ENCODE results near the gene TBRG4.
"Not testable (repeated sequence)": the region's sequence is repeated elsewhere in the genome, so short reads cannot be mapped to it uniquely, and the experiment has no call there.

The TBRG4 gene

DNA sequence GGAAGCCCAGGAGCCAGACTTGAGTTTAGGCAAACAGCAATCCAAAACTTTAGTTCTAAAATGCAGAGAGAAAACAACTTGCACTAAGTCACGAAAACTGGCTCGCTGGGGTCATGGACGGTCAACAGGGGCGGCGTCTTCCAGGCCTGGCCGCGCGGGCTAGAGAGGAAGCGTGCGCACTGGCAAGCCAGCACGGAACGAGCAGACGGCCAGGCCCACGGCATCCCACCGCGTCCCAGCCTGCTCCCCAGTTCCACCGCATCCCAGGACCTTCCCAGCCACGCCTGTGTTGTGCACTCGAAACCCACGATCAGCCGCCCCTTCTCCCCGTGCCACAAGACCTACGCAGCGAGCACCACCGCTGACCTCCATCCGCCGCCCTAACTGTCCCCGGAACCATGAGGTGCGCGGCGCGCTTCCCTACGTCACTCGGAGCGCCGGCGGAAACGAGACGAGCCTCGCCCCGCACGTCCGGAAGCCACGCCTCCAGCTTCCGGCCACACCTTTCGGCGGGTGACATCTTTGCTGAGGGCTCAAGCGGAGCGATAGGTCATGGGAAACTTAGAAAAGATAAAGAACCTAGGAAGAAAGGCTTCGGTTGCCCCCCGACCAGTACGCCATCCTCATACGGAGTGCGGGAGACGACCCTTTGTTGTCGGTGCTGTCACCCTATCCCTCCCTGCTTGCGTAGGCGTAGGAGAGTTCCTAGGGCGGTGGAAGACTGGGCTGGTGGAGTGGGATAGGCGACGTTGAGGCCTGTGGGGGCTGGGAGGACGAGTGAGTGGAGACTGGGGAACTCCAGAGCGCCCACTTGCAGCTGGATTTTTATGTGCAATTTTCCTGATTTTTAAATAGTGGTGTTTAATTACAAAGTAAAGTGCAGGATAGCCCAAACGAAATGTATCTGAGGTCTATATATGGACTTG lies at the start of gene TBRG4:
Gene TBRG4 (minus strand): TSS at position 400 of the 926 bp plus-strand sequence. CDS start 2,460 bp downstream, outside the sequence.
- DNase-seq (ENCODE audit: low spot score) = peak; percentile 95

DNA sequence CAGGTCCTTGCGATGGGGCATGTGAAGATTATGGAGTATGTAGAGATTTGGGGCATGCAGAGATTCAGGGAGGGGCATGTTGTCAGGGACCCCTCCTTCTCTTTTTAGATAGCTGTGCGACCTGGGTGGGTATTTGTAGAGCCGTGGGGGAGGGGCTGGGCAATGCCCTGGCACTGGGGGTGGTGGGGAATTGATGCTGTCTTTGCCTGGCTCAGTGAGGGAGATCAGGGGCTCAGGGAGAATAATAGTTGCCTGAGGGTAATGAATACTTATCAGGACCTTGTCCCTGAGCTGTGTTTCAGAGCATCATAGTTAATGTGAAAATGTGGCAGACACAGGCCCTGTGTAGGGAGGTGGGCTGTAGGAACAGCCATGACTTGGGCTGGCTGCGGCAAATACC lies 49.6 kb upstream of the TBRG4 start:
- no peak for DNase-seq (ENCODE audit: low spot score)

DNA sequence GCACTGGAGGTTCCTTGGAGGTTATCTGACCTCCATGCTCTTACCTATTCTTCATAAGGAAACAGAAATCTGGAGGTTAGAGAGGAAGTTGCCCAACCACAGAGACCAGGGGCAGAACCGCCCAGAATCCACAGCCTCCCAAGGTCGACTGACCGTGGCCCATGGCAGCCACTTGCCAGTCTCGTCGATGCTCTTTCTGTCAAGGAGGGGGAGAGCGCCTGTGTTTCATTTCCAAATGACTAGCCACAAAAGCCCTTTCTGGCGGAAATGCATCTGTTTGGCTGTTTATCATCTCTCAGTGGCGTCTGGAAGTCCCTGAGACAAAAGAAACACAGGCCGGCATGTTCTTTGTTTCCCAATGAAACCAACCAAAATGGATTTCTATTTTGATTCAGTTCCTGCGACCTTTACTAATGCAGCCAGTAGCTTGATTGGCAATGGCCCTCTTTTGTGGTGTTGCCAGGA lies 49.0 kb upstream of the TBRG4 start:
- DNase-seq (ENCODE audit: low spot score) = no peak

DNA sequence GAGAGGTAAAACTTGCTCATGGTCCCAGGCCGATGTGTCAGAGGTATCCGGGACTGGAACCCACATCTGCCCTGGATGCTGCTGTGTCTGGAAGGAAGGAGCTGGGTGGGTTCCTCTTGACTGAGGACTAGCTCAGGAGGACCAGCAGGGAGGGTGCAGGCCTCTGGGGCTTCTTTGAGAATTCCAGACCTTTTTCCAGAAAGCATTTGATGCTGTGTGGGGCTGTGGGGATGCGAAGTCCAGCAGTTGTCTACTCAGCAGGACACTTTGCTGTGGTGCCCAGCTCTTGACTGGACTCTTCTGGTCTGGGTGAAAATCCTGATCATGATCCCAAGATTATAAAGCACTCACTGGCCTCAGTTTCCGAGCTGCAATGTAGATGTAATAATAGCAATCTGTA lies 47.8 kb upstream of the TBRG4 start:
- no peak for DNase-seq (ENCODE audit: low spot score)

DNA sequence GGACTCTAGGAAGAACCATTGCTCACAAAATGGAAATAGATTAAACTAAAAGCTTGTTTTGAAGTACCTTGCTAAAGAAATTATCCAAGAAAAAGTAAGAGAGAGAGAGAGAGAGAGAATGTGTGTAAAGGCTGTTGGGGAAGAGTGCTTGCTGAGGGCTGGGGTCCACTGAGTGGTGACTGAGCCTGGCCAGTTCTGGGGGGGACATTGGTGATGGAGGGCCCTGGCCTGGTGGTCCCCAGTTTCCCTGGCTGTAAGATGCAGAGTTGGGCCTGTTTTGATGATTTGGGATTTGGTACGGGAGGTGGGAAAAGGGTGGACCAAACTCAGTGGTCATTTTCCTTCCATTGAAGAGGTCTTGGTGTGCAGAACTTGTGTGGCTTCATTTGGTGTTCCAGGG lies 47.0 kb upstream of the TBRG4 start:
- DNase-seq (ENCODE audit: low spot score) = no peak

DNA sequence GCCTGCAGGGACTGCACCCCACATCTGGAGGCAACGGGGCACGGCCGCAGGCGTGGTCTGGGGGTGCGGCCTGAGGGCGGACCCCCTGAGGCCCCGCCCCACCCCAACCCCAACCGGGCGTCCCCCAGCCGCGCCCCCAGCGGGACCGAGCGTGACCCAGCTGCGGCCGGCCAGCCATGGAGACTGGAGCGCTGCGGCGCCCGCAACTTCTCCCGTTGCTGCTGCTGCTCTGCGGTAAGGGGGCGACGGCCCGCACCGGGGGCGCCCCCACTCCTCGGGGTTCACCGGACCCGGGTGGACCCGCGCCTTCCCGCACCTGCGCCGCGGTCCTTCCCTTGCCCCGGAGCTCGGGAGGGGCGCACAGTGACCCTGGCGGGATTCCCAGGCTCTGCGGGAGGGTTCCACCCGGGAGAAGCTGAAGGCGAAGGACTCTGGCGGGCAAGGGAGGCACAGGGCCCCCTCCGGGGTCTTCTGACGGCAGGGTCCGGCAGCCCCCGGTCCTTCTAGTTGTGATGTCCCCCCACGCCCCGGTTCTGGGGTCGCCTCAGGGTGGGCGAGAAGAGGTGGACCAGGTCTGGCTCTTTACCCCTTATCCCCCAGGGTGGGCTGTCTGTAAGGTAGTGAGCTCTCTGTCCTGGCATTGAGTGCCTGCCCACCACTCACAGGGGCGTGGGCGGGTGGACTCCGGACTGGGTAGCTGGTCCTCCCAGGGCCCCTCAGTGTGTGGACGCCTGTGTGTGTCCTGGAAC lies 46.3 kb upstream of the TBRG4 start, which contains the start of gene RAMP3:
Gene RAMP3 (plus strand): TSS at position 139 of the 749 bp plus-strand sequence. CDS start 38 bp downstream, at position 177.
- DNase-seq (ENCODE audit: low spot score) = no peak

DNA sequence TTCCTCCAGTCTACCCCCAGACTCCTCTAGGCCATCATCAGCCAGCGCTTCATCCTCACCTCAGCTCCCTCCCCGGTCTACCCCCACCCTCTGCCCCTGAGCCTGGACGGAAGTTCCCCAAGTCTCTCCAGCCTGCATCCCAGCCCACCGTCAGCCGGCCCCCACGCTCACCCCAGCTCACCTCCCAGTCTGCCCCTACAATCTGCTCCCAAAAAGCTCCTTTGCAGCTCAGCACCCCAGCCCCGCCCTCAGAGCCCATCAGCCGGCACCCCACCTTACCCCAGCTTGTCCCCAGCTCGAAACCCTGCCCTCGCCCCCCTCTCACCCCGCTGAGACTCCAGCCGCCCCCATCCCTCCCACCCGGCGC lies 45.8 kb upstream of the TBRG4 start:
- DNase-seq (ENCODE audit: low spot score) = no peak

DNA sequence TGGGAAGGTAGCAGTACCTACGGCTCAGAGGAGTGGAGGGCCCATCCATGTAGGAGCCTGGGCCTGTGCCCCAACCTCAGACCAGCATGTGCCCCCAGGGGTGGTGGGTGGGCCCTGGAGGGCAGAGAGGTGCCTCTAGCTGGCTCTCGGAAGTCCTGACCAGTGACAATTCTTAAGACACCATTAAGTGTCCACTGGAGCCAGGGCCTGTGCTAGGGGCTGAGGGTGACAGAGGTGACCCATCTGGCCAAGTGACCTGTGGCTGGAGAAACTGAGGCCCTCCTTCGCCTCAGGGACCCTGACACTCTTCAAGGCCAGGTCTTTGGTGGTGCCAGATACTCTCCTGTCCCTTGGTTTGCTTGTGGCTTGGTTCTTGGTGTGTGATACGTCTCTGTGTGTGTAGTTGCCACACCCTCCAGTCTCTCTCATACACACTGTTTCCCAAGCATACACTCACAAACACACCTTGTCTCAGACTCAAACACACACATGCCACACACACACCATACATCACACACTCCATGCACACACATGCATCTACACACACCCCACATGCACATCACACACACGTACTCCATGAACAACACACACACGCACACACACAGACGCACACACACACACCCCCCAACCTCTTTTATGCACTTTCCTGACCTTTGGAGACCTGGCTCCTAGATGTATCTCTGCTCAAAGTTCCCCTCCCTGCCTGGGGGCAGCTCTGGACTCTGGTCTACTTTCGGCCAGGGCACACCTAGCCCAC lies 45.2 kb upstream of the TBRG4 start:
- no peak for DNase-seq (ENCODE audit: low spot score)

DNA sequence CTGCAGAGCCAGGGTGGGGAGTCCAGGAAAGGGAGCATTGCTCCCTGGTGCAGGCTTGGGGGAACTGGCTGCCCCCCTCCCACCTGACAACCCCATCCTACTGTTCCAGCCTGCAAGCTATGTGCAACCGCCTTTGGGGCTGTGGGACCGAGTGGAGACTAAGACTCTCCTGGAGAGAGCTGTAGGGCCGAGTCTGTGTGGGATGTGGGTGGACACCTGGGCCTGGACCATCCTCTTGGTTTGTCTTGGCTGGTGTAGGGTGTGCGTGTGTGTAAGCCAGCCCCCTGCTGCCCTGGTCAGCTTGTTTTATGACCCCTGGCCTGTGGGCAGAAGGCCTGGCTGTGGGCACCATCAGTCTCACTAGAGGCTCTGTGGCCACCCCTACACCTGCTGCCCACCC lies 44.4 kb upstream of the TBRG4 start:
- no peak for DNase-seq (ENCODE audit: low spot score)

DNA sequence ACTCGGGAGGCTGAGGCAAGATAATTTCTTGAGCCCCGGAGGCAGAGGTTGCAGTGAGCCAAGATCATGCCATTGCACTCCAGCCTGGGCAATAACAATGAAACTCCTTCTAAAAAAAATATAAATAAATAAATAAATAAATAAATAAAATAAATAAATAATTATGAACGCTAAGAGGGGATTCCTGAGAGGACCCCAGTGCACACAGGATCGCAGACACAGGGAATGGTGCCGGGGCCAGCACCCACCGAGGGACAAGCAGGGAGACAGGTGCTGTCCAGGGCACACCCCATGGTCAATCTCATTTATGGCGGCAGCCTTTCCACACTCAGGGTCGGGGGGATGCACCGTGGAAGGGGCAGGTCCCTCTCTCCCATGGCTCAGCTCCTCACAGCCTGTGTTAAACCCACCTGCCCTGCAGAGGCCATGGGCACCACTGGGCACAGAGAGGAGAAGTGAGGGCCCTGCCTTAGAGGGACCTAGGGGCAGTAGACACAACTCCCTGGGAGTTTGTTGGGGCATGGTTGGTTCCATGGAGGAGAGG lies 43.9 kb upstream of the TBRG4 start:
- DNase-seq (ENCODE audit: low spot score) = no peak

DNA sequence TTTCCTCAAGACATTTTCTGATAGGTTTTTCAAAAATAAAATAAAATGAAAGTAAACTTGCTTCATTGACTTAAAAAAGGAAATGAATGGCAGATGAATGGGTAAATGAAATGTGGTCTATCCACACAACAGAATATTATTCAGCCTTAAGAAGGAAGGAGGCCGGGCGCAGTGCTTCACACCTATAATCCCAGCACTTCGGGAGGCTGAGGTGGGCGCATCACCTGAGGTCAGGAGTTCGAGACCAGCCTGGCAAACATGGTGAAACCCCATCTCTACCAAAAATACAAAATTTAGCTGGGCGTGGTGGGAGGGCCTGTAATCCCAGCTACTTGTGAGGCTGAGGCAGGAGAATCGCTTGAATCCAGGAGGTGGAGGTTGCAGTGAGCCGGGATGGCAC lies 42.4 kb upstream of the TBRG4 start:
- not testable (repeated sequence) for DNase-seq (ENCODE audit: low spot score)

DNA sequence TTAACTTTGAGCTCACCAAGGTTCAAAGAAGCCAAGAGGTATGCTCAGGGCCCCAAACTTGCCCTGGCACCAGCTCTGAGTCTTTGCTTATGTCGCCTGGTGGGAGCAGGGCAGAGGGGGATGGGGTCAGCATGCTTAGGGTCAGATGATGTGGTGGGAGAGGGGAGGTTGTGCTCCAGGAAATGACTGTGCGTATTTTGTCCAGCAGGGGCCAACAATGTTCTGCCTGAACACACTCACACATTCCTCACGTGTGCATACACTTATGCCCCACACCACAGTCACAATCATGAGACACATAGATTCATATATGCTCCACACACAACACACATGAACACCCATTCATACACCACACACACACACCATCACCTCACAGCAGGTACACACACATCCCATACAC lies 41.7 kb upstream of the TBRG4 start:
- no peak for DNase-seq (ENCODE audit: low spot score)

DNA sequence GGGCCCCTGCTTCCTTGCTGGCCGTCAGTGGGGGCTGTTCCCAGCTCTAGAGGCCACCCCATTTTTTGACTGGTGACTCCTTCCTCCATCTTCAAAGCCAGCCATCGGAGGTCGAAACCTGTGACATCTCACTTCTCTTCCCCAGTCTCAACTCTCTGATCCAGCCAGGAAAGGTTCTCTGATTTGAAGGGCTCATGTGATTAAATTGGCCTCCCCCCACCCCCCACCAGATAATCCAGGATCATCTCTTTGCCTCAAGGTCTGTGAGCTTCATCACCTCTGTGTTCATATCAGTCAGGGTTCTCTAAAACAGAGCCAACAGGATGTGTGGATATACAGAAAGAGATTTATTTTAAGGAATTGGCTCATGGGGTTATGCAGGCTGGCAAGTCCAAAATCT lies 40.5 kb upstream of the TBRG4 start:
- no peak for DNase-seq (ENCODE audit: low spot score)

DNA sequence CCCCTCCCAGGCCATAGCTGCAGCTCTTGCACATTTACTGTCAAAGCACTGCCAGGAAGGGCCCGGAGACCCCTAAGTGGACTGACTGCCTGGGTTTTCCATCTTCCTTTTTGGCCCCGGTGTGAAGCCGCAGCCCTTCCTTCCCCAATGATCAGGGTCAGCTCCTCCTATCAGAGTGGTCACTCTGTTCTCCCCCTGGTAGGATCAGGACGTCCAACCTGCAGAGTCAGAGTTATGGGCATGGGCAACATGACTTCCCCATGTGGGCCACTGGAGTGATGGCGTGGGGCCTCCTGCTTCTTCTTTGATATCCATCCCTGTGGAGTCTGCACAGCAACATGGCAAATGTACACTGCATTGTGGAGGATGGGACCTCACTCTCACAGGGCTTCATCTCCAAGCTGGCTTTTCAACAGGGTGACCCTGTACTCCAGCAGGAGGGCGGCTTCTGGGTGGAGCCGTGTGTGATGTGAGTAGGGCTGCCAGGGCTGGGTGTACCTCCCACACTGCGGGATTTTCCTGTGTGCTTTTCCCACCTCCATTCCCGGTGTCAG lies 39.7 kb upstream of the TBRG4 start:
- DNase-seq (ENCODE audit: low spot score) = no peak

DNA sequence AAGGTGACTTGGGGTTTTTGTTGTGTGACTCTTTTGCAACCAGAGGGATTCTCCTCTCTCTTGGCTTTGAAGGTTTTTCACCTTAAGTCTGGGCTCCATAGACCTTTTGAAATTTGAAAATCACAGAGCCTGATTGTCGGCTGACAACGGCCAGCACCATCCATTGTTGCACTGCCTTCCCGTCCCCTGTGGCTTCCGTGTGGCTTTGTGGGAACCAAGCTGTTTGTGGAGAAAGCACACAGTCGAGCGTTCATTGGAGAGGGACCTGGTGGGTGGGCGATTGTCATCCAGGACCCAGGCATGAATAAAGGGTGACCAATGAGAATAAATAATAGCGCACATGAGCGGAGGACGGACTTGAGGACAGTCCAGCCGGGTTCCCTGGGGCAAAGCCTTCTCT lies 38.7 kb upstream of the TBRG4 start:
- DNase-seq (ENCODE audit: low spot score) = no peak

DNA sequence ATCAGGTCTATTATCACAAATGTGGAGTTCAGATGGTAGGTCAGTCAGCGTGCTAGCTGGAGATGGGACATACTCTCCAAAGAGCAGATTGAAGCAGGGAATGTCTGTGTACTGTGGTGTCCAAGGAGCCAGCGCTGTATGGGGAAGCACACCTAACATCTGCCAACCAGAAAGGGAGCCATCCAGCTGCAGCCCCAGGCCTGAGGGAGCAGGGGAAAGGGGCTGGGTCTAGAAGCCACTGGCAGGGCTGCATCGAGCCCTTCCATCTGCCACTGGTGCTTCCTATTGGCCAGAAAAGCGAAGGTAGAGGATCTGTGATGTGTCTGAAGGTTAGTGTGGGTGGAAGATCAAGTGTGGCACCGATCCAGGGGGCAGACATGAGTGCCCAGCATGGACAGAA lies 38.1 kb upstream of the TBRG4 start:
- DNase-seq (ENCODE audit: low spot score) = no peak

DNA sequence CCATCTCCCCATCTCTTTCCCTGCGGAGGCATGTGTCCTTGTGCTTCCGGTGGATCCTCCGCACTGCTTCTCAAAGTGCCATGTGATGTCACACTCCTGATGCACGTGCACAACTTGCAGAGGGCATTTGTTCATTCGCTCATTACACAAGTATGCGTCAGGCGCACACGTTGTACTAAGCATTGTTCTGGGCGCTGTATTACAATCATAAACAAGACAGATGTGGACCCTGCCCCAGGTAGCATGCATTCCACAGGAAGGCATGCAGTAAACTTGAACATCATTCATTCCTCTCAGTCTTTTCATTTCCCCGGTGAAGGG lies 37.1 kb upstream of the TBRG4 start:
- DNase-seq (ENCODE audit: low spot score) = no peak

DNA sequence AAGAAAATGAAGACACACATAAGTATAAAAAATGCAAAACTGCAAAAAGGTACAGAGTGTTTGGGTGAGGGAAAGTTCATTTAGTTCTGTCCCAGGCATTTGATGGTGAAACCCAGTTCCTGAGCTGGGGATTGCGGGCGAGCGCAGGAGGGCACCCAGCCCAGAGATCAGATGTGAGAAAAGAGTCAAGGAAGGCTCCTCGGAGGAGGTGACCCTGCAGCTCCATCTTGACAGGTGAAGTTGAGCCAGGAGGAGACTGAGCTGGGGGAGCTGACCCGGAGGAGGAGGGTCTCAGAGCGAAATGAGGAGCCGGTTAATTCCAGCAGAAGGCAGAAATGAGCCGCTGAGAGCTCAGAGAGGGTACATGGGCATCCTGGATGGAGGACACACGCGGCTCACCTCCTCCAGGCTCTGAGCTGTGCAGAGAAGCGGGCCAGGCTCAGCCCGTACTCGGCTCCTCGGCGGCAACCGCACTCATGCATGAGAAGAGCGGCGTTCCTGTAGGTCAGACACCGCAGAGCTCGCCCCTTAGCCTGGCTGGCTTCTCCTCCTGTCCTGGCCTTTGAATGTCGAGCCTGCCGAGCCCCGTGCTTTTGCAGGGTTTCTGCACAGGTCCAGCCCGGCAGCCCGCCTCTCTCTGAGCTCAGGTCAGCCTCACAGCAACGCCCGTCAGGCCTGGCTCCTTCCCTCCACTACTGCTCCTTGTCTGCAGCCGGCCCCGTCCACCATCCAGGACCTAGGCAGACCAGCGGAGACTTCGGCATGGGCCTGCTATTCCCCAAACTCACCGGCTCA lies 36.6 kb upstream of the TBRG4 start:
- DNase-seq (ENCODE audit: low spot score) = no peak

DNA sequence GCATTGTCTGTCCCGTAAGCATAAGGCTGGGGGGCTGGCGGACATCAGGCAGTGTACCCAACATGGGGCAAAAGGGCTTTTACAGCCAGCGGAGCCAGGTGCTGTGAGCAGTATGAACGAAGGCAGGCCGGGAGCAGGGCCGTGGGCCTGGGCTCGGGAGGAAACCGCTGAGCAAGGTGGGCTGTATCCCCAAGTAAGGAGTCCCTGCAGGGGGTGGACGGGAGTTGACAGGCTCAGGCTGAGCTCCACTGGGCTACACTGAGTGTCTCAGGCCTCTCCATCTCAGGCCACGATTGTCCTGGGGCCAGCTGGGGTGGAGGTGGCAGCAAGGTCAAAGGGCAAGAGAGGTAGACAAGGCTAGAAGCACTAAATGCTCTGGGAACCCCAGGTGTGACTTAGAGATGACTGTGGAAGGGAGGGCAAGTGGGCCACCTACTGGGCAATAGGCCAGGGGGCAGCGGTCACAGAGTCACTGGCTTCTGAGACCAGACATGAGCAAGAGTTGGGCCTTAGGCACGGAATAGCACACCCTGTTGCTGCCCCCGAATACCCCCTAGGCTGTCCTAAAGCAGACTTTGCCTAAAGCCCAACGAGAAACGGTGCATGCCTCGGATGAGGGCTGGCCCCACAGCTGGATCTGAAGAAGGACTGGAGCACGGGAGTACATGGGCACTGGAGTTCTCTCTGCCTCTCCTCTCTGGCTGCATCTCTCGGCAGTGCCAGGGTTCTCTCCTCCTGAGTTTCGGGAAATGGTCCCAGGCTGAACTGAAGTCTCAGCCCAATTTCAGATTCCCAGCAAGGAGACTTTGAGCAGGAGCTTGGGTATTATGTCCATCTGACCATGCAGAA lies 35.3 kb upstream of the TBRG4 start:
- no peak for DNase-seq (ENCODE audit: low spot score)

DNA sequence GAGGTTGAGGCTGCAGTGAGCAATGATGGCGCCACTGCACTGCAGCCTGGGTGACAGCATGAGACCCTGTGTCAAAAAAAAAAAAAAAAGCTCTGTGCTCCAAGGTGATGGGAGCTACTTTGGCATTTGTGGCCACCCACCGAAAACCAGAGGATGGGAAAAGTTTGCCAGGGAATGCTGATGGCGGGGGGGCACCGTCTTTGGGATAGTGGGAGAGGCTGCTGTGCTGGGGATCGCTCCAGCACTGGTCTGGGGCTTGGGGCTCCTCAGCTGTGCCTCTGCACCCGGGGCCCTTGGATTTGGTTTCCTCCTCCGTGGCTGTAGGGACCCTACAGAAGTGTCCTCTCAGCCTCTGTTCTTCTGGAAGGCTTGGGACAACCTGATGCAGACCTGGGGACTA lies 34.4 kb upstream of the TBRG4 start:
- DNase-seq (ENCODE audit: low spot score) = no peak
